Panc1 (cell line): ENCODE measurements around the gene IL17RE. TPM values are rescaled to one million over a fixed set of nuclear protein-coding genes. Genes with fewer than 3 reads are reported as not detected.

Source experiments
- ATAC-seq: fragments of 200-7000 bp; cut with Tn5 transposase; 2 replicates; pipeline ENCODE4 v1.9.1; 2020; ENCODE audit warnings: mild to moderate bottlenecking, moderate library complexity
- BruUV-seq: library from RNA; stranded (reverse); fragments of 400-500 nt; replicated peaks from 2 replicates; lab custom pipeline; 2021; lab: Mats Ljungman, UMichigan
- CTCF ChIA-PET: fragments of 300-600 bp; sonication (Branson Sonifier 250); formaldehyde crosslinking; loops from one replicate; lab custom pipeline; 2022; ENCODE audit warnings: antibody characterized with exemption; lab: Charles Lee
- POLR2A ChIA-PET: fragments of 300-600 bp; sonication (Branson Sonifier 250); formaldehyde crosslinking; loops from one replicate; lab custom pipeline; 2022; ENCODE audit warnings: antibody characterized with exemption; lab: Charles Lee
- DNase-seq: peaks from one replicate; pipeline ENCODE4 v3.0.0-alpha.2; 2010; ENCODE audit warnings: low read depth, low spot score
- H3K27ac ChIP-seq: 2 replicates; pipeline ENCODE4 v1.5.1; 2011; ENCODE audit warnings: mild to moderate bottlenecking, low read length, inconsistent platforms
- H3K27me3 ChIP-seq: fragments of 200-500 bp; sonication (Bioruptor generic); 2 replicates; pipeline ENCODE4 v1.6.0; 2014; ENCODE audit warnings: low read length, inconsistent platforms; ENCODE audit not compliant: control insufficient read depth, insufficient read depth
- H3K36me3 ChIP-seq: fragments of 200-500 bp; sonication (Bioruptor generic); 2 replicates; pipeline ENCODE4 v1.5.1; 2014; ENCODE audit warnings: inconsistent platforms, mild to moderate bottlenecking, low read length, moderate library complexity; ENCODE audit not compliant: control insufficient read depth, insufficient read depth
- H3K4me1 ChIP-seq: 2 replicates; pipeline ENCODE4 v1.5.1; 2011; ENCODE audit warnings: inconsistent platforms, mild to moderate bottlenecking, low read length, moderate library complexity; ENCODE audit not compliant: control insufficient read depth, insufficient read depth
- H3K4me3 ChIP-seq, 2 experiments: 2 replicates each; pipeline ENCODE4 v1.5.1; 2011 to 2012; ENCODE audit warnings: low read depth in 2 of 2, low read length in 2 of 2, mild to moderate bottlenecking in 2 of 2, inconsistent platforms in 1 of 2, moderate library complexity in 1 of 2
- H3K9me3 ChIP-seq: fragments of 200-500 bp; sonication (Bioruptor generic); 2 replicates; pipeline ENCODE4 v1.5.1; 2014; ENCODE audit warnings: low read depth, mild to moderate bottlenecking, inconsistent platforms, low read length, moderate library complexity; ENCODE audit not compliant: control insufficient read depth, insufficient read depth
- POLR2AphosphoS5 ChIP-seq: IDR thresholded peaks from 2 replicates; pipeline ENCODE4 v1.6.1; 2012; ENCODE audit warnings: mild to moderate bottlenecking, low read depth, low read length, moderate library complexity
- SIN3A ChIP-seq: IDR thresholded peaks from 2 replicates; pipeline ENCODE4 v1.6.1; 2012; ENCODE audit warnings: low read depth, mild to moderate bottlenecking, low read length, moderate library complexity, borderline replicate concordance; ENCODE audit not compliant: insufficient read depth
- TCF7L2 ChIP-seq: IDR thresholded peaks from 2 replicates; pipeline ENCODE4 v1.6.1; 2011; ENCODE audit warnings: mild to moderate bottlenecking, low read depth, low read length, inconsistent platforms
- in situ Hi-C: cut with HindIII; loops from 2 replicates; pipeline ENCODE4 v1.10.0; 2016; ENCODE audit warnings: low sequenced_read_pairs, low pct_unique_long_range_greater_than_20kb
- intact Hi-C: fragments of 100-400 bp; cut with micrococcal nuclease; formaldehyde crosslinking; loops from one replicate; pipeline ENCODE4 v1.10.0; 2022; ENCODE audit not compliant: unreplicated experiment
- total RNA-seq: library from RNA; stranded (reverse); gene quantifications from one replicate; pipeline ENCODE4 v1.2.1, GENCODE V29; 2021; ENCODE audit not compliant: unreplicated experiment
- TF ChIP-seq, protein P1 (sequence below), 2 experiments: IDR thresholded peaks; 2 replicates each; pipeline ENCODE4 v1.6.1; 2011 to 2012; ENCODE audit warnings: low read depth in 2 of 2, control low read depth in 1 of 2, low read length in 1 of 2, mild to moderate bottlenecking in 1 of 2, moderate library complexity in 1 of 2; ENCODE audit not compliant: insufficient read depth in 1 of 2
- TF ChIP-seq, protein P2 (sequence below): fragments of 450-650 bp; IDR thresholded peaks from 2 replicates; pipeline ENCODE4 v1.5.1; 2017; ENCODE audit warnings: mild to moderate bottlenecking

The IL17RE gene
- total RNA-seq, 1 experiment from 2014 or later, result 1.1 TPM

DNA sequence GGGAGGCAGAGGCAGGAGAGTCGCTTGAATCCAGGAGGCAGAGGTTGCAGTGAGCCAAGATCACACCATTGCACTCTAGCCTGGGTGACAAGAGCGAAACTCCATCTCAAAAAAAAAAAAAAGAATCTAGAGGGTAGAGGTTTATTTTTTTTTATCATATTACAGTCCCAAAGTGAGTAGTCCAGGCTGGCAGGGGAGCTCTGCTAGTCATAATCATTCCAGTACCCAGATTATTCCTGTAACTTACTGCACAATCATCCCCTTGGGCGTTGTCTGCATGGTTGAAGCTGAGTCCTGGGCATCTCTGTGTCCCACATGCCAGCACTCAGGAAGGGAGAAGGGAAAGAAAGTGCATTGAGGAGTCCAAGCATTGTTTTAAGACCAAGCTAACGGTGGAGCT lies 39.5 kb downstream of the IL17RE start:
- intact Hi-C loops, result no loop called here
- H3K9me3 ChIP-seq, result no peaks in the 10 kb centered on the region
- no peak for ATAC-seq
- no TSS peak for BruUV-seq
- H3K4me3 ChIP-seq, result no peak overlapping the region
- TF ChIP-seq, protein P1, sequence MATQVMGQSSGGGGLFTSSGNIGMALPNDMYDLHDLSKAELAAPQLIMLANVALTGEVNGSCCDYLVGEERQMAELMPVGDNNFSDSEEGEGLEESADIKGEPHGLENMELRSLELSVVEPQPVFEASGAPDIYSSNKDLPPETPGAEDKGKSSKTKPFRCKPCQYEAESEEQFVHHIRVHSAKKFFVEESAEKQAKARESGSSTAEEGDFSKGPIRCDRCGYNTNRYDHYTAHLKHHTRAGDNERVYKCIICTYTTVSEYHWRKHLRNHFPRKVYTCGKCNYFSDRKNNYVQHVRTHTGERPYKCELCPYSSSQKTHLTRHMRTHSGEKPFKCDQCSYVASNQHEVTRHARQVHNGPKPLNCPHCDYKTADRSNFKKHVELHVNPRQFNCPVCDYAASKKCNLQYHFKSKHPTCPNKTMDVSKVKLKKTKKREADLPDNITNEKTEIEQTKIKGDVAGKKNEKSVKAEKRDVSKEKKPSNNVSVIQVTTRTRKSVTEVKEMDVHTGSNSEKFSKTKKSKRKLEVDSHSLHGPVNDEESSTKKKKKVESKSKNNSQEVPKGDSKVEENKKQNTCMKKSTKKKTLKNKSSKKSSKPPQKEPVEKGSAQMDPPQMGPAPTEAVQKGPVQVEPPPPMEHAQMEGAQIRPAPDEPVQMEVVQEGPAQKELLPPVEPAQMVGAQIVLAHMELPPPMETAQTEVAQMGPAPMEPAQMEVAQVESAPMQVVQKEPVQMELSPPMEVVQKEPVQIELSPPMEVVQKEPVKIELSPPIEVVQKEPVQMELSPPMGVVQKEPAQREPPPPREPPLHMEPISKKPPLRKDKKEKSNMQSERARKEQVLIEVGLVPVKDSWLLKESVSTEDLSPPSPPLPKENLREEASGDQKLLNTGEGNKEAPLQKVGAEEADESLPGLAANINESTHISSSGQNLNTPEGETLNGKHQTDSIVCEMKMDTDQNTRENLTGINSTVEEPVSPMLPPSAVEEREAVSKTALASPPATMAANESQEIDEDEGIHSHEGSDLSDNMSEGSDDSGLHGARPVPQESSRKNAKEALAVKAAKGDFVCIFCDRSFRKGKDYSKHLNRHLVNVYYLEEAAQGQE (IDR thresholded peaks at IDR 0.05; ENCODE audit: insufficient read depth in 1 of 2, low read depth in 2 of 2, low read length in 1 of 2), result no peak
- no peak for TF ChIP-seq TCF7L2
- TF ChIP-seq SIN3A, result no peak
- no peak for TF ChIP-seq POLR2AphosphoS5
- TF ChIP-seq, protein P2, sequence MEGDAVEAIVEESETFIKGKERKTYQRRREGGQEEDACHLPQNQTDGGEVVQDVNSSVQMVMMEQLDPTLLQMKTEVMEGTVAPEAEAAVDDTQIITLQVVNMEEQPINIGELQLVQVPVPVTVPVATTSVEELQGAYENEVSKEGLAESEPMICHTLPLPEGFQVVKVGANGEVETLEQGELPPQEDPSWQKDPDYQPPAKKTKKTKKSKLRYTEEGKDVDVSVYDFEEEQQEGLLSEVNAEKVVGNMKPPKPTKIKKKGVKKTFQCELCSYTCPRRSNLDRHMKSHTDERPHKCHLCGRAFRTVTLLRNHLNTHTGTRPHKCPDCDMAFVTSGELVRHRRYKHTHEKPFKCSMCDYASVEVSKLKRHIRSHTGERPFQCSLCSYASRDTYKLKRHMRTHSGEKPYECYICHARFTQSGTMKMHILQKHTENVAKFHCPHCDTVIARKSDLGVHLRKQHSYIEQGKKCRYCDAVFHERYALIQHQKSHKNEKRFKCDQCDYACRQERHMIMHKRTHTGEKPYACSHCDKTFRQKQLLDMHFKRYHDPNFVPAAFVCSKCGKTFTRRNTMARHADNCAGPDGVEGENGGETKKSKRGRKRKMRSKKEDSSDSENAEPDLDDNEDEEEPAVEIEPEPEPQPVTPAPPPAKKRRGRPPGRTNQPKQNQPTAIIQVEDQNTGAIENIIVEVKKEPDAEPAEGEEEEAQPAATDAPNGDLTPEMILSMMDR, result no peak
- in situ Hi-C loops, result no loop called here
- CTCF ChIA-PET, result no interaction called here
- H3K27ac ChIP-seq, result no peak overlapping the region
- H3K36me3 ChIP-seq, result no peaks in the 10 kb centered on the region
- no peaks in the 10 kb centered on the region for H3K4me1 ChIP-seq
- no peak for DNase-seq
- H3K27me3 ChIP-seq, result no peaks in the 10 kb centered on the region
- POLR2A ChIA-PET, result interaction anchor here (0.6 to 1.0 kb wide), 3 partner anchors 10 to 100 kb away, joined by 3 to 14 read pairs (median 3); no protein-coding TSS in a partner anchor

DNA sequence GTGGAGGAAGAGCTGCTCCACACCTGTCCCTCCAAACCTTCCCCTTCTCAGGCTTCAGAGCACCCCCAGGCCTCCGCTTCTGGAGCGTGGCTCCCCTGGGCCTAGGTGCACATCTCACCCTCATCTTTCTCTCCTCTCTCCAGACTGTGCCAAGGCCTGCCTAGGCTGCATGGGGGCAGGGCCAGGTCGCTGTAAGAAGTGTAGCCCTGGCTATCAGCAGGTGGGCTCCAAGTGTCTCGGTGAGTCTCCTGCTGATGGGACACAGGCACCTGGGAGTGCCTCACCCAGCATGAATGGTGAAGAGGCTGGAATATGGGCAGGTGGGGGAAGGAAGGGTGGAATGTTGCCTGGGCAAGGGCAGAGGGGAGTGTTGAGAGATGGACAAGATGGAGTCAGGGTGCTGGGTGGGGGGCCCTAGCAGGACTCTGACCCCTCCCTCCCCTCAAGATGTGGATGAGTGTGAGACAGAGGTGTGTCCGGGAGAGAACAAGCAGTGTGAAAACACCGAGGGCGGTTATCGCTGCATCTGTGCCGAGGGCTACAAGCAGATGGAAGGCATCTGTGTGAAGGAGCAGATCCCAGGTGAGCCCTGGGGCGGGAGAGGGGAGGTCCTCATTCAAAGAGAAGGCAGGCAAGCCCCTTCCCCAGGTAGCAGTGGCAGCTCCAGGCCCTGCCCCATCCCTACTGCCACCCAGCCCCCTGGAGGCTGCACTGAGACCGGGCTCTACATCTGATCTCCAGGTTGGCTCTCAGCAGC lies 40.5 kb downstream of the IL17RE start:
- TF ChIP-seq POLR2AphosphoS5 (no peak), SIN3A (no peak), TCF7L2 (no peak)
- TF ChIP-seq, protein P1 (IDR thresholded peaks at IDR 0.05; ENCODE audit: insufficient read depth in 1 of 2, low read depth in 2 of 2, low read length in 1 of 2), result no peak
- TF ChIP-seq, protein P2, result no peak
- intact Hi-C loops (no loop called here), in situ Hi-C loops (no loop called here)
- ChIA-PET POLR2A (interaction anchor here (1.0 kb wide), 1 partner anchor 9 kb away, joined by 3 read pairs; no protein-coding TSS in a partner anchor), CTCF (no interaction called here)
- ATAC-seq, result no peak
- no TSS peak for BruUV-seq
- Histone ChIP-seq H3K4me3 (no peak overlapping the region), H3K27me3 (no peaks in the 10 kb centered on the region), H3K4me1 (no peaks in the 10 kb centered on the region), H3K9me3 (no peaks in the 10 kb centered on the region), H3K27ac (no peak overlapping the region), H3K36me3 (no peaks in the 10 kb centered on the region)
- no peak for DNase-seq
